GM12878 (cell line): Measurements from ENCODE around the gene PTBP3. TPM values are rescaled to one million over a fixed set of nuclear protein-coding genes. Genes with fewer than 3 reads are reported as not detected.

Experiments
- ATAC-seq: fragments of 200-7000 bp; cut with Tn5 transposase; 3 replicates; pipeline ENCODE4 v1.9.1; 2020; ENCODE audit warnings: mild to moderate bottlenecking, moderate library complexity
- BruUV-seq: library from RNA; stranded (reverse); fragments of 400-500 nt; replicated peaks from 2 replicates; lab custom pipeline; 2021; lab: Mats Ljungman, UMichigan
- CTCF ChIA-PET: fragments of 300-600 bp; sonication (Branson Sonifier 250); formaldehyde crosslinking; extraction: SDS; loops from one replicate; lab custom pipeline; 2021; ENCODE audit warnings: inconsistent platforms; lab: Yijun Ruan, JAX
- POLR2A ChIA-PET: fragments of 350-600 bp; formaldehyde crosslinking; extraction: SDS; loops from one replicate; lab custom pipeline; 2021; ENCODE audit warnings: inconsistent platforms; lab: Charles Lee
- RAD21 ChIA-PET: fragments of 300-600 bp; sonication (Branson Sonifier 250); formaldehyde crosslinking; loops from one replicate; lab custom pipeline; 2023; ENCODE audit warnings: antibody characterized with exemption; ENCODE audit not compliant: unreplicated experiment; lab: Charles Lee
- SMC1A ChIA-PET: fragments of 300-600 bp; sonication (Branson Sonifier 250); formaldehyde crosslinking; loops from one replicate; lab custom pipeline; 2023; ENCODE audit not compliant: unreplicated experiment, uncharacterized antibody; lab: Charles Lee
- DNase-seq: peaks from one replicate; pipeline ENCODE4 v3.0.0-alpha.2; 2011; ENCODE audit warnings: low read depth, low spot score
- FAIRE-seq: peaks from 3 replicates; lab custom pipeline; 2011; peaks lifted over from hg19 to GRCh38; lab: Jason Lieb, UNC
- H2AFZ ChIP-seq: 2 replicates; pipeline ENCODE4 v1.6.0; 2011; ENCODE audit warnings: low read depth, low read length, control low read depth; ENCODE audit not compliant: control insufficient read depth
- H3K27ac ChIP-seq: 2 replicates; pipeline ENCODE4 v1.5.1; 2011; ENCODE audit warnings: control low read depth; ENCODE audit not compliant: control insufficient read depth, insufficient read depth
- H3K27me3 ChIP-seq, 2 experiments: replicated peaks in 1 of 2; 2 replicates each; pipeline versions ENCODE4 v1.6.0 to v1.6.1; 2011; ENCODE audit warnings: low read length in 1 of 2; ENCODE audit not compliant: control insufficient read depth in 2 of 2, insufficient read depth in 2 of 2
- H3K36me3 ChIP-seq, 2 experiments: 2 replicates each; pipeline ENCODE4 v1.5.1; 2011; ENCODE audit warnings: low read length in 1 of 2; ENCODE audit not compliant: control insufficient read depth in 2 of 2, insufficient read depth in 2 of 2
- H3K4me1 ChIP-seq: 2 replicates; pipeline ENCODE4 v1.6.1; 2011; ENCODE audit warnings: mild to moderate bottlenecking, low read length, moderate library complexity, mixed read lengths; ENCODE audit not compliant: control insufficient read depth, insufficient read depth
- H3K4me2 ChIP-seq: 2 replicates; pipeline ENCODE4 v1.6.0; 2011; ENCODE audit warnings: control low read depth; ENCODE audit not compliant: control insufficient read depth, insufficient read depth
- H3K4me3 ChIP-seq: fragments of 200-600 bp; sonication (generic); 2 replicates; pipeline ENCODE4 v1.5.1; 2016
- H3K79me2 ChIP-seq: 2 replicates; pipeline ENCODE4 v1.6.0; 2011; ENCODE audit warnings: low read length; ENCODE audit not compliant: control insufficient read depth, insufficient read depth
- H3K9ac ChIP-seq: 2 replicates; pipeline ENCODE4 v1.8.0; 2011; ENCODE audit warnings: low read length, control low read depth, mixed read lengths; ENCODE audit not compliant: control insufficient read depth, insufficient read depth
- H3K9me3 ChIP-seq: replicated peaks from 3 replicates; pipeline ENCODE4 v1.5.1; 2011; ENCODE audit warnings: mild to moderate bottlenecking, low read length; ENCODE audit not compliant: control insufficient read depth, insufficient read depth
- H4K20me1 ChIP-seq: 2 replicates; pipeline ENCODE4 v1.6.0; 2011; ENCODE audit not compliant: control insufficient read depth, insufficient read depth
- ATF7 ChIP-seq: fragments of 450-650 bp; IDR thresholded peaks from 2 replicates; pipeline ENCODE4 v1.6.1; 2016; ENCODE audit warnings: low read depth, mild to moderate bottlenecking
- BACH1 ChIP-seq: fragments of 450-650 bp; IDR thresholded peaks from 2 replicates; pipeline ENCODE4 v1.6.1; 2017; ENCODE audit warnings: mild to moderate bottlenecking, borderline replicate concordance
- NFIC ChIP-seq: IDR thresholded peaks from 2 replicates; pipeline ENCODE4 v1.6.1; 2012; ENCODE audit warnings: low read depth, mild to moderate bottlenecking, inconsistent platforms, low read length, moderate library complexity
- PML ChIP-seq: IDR thresholded peaks from 2 replicates; pipeline ENCODE4 v1.6.1; 2012; ENCODE audit warnings: low read length, inconsistent platforms
- POU2F2 ChIP-seq: IDR thresholded peaks from 3 replicates; pipeline ENCODE4 v1.6.1; 2011; ENCODE audit warnings: low read depth, mild to moderate bottlenecking, low read length, borderline replicate concordance
- RAD51 ChIP-seq: fragments of 450-650 bp; IDR thresholded peaks from 2 replicates; pipeline ENCODE4 v1.6.1; 2016; ENCODE audit warnings: moderate library complexity, mild to moderate bottlenecking, inconsistent platforms
- SMAD1 ChIP-seq: fragments of 450-650 bp; IDR thresholded peaks from 2 replicates; pipeline ENCODE4 v1.6.1; 2018; ENCODE audit warnings: mild to moderate bottlenecking, low read depth; ENCODE audit not compliant: partially characterized antibody
- SPI1 ChIP-seq: IDR thresholded peaks from 2 replicates; pipeline ENCODE4 v1.6.1; 2011; ENCODE audit warnings: low read depth, mild to moderate bottlenecking, low read length, moderate library complexity, borderline replicate concordance; ENCODE audit not compliant: insufficient read depth
- TCF3 ChIP-seq: IDR thresholded peaks from 2 replicates; pipeline ENCODE4 v1.6.1; 2012; ENCODE audit warnings: low read depth, mild to moderate bottlenecking, low read length, borderline replicate concordance; ENCODE audit not compliant: insufficient read depth
- ZNF24 ChIP-seq: fragments of 450-650 bp; IDR thresholded peaks from 2 replicates; pipeline ENCODE4 v1.6.1; 2017; ENCODE audit warnings: antibody characterized with exemption, mild to moderate bottlenecking
- whole genome bisulfite sequencing: methylation state at CpG from one replicate; pipeline ENCODE4 v1.1.6; 2016; ENCODE audit warnings: low lambda C conversion rate; ENCODE audit not compliant: insufficient replicate concordance, insufficient coverage; ENCODE audit errors: missing lambda C conversion rate; 5-methylcytosine and 5-hydroxymethylcytosine counted together
- in situ Hi-C: fragments of 300-500 bp; cut with MboI; formaldehyde crosslinking; loops from 9 replicates; pipeline ENCODE4 v1.14.3; 2018; ENCODE audit warnings: mixed read lengths
- intact Hi-C: fragments of 100-400 bp; cut with micrococcal nuclease; formaldehyde crosslinking; loops from one replicate; pipeline ENCODE4 v1.14.2; 2022; ENCODE audit not compliant: unreplicated experiment
- polyA plus RNA-seq, 11 experiments: library from polyadenylated mRNA; depleted of rRNA in 4 of 11; unstranded in 6 of 11; stranded (reverse) in 5 of 11; fragments of >200 nt; fragmentation: Nextera tagmentation in 4 of 11; fragmentation: Illumina TruSeq in 1 of 11; extraction: Ambion mirVana in 4 of 11; extraction: Trizol in 1 of 11; gene quantifications; 1 replicate in 1 of 11; 2 replicates in 10 of 11; pipeline versions ENCODE4 v1.2.1 to v1.2.3, GENCODE V29; 2011 to 2016; ENCODE audit warnings: inconsistent platforms in 2 of 11, missing spikeins in 2 of 11, low read depth in 1 of 11
- total RNA-seq, 4 experiments: library from RNA; depleted of rRNA in 3 of 4; stranded (reverse); fragments of >200 nt in 3 of 4; fragmentation: Illumina TruSeq in 1 of 4; extraction: Trizol in 1 of 4; gene quantifications; 2 replicates each; pipeline versions ENCODE4 v1.2.1 to v1.2.3, GENCODE V29; 2013 to 2021
- TF ChIP-seq, protein P1 (sequence below): IDR thresholded peaks from 2 replicates; pipeline ENCODE4 v1.6.1; 2011; ENCODE audit warnings: borderline replicate concordance, low read depth, mild to moderate bottlenecking, moderate library complexity, mixed read lengths, low read length; ENCODE audit not compliant: insufficient read depth; ENCODE audit errors: extremely low read length
- TF ChIP-seq, protein P2 (sequence below): IDR thresholded peaks from 2 replicates; pipeline ENCODE4 v1.6.1; 2011; ENCODE audit warnings: low read depth, low read length, improper control_type of control experiment, borderline replicate concordance

The PTBP3 gene
- total and polyA plus RNA-seq, 10 of the 15 experiments (the other 5 are each of a cell fraction or from before 2014, with no cell fraction given), result 12.5 to 104 (median 52.7) TPM

DNA sequence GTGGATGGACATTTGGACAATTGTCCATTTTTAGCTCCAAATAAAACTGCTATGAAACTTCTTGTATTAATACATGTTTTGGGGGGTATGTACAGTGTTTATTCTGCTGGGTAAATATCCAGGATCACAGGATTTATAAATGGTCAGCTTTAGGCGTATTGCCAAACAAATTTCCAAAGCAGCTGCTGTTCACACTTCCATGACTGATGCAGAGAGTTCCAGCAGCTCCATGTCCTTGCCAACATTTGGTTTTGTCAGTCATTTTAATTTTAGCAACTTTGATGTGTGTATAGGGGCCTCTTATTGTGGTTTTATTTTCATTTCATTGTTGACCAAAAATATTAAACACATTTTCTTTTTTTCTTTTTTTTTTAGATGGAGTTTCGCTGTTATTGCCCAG lies 148.5 kb downstream of the PTBP3 start:
- H3K79me2 ChIP-seq, result no peaks in the 10 kb centered on the region
- no peak overlapping the region for H2AFZ ChIP-seq
- no peak overlapping the region for H3K4me2 ChIP-seq
- no peak overlapping the region for H3K27ac ChIP-seq
- TF ChIP-seq ZNF24 (no peak), TCF3 (no peak), RAD51 (no peak), SMAD1 (no peak), BACH1 (no peak), ATF7 (no peak), NFIC (no peak), PML (no peak), SPI1 (no peak), POU2F2 (no peak)
- TF ChIP-seq, protein P1, sequence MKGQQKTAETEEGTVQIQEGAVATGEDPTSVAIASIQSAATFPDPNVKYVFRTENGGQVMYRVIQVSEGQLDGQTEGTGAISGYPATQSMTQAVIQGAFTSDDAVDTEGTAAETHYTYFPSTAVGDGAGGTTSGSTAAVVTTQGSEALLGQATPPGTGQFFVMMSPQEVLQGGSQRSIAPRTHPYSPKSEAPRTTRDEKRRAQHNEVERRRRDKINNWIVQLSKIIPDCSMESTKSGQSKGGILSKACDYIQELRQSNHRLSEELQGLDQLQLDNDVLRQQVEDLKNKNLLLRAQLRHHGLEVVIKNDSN, result no peak
- TF ChIP-seq, protein P2, sequence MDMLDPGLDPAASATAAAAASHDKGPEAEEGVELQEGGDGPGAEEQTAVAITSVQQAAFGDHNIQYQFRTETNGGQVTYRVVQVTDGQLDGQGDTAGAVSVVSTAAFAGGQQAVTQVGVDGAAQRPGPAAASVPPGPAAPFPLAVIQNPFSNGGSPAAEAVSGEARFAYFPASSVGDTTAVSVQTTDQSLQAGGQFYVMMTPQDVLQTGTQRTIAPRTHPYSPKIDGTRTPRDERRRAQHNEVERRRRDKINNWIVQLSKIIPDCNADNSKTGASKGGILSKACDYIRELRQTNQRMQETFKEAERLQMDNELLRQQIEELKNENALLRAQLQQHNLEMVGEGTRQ, result no peak
- TF ChIP-seq, all 136 proteins: peak for 0
- in situ Hi-C loops (no loop called here), intact Hi-C loops (no loop called here)
- CTCF ChIA-PET, result interaction anchor here (0.7 to 1.6 kb wide), 2 partner anchors 10 to 99 kb away, joined by 3 to 4 read pairs; partner anchors contain the start of gene SUSD1
- POLR2A ChIA-PET, result no interaction called here
- FAIRE-seq (no peak), ATAC-seq (no peak), DNase-seq (no peak)
- Histone ChIP-seq H3K27me3 (no peaks in the 10 kb centered on the region), H3K4me3 (no peak overlapping the region), H3K36me3 (no peaks in the 10 kb centered on the region), H3K4me1 (peaks cover 4% of the 10 kb centered on the region; the same call in 1 of the 2 replicates), H4K20me1 (no peaks in the 10 kb centered on the region), H3K9ac (no peak overlapping the region), H3K9me3 (no peaks in the 10 kb centered on the region)
- SMC1A ChIA-PET, result interaction anchor here (1.5 kb wide), 1 partner anchor 495 kb away, joined by 3 read pairs; no protein-coding TSS in a partner anchor
- no TSS peak for BruUV-seq
- RAD21 ChIA-PET, result no interaction called here
- WGBS, result 41% methylated on average over 2 of the region's 2 CpGs
